Fibroblast of skin of right biceps (primary cell): ENCODE measurements around the gene OTOP2.
"Not testable (repeated sequence)": the region's sequence is repeated elsewhere in the genome, so short reads cannot be mapped to it uniquely, and the experiment has no call there.

Experiments
- DNase-seq: peaks from one replicate; pipeline ENCODE4 v3.0.0-alpha.2; 2013

The OTOP2 gene

GRCh38 chr17:74901353-74902135 lies 22.5 kb upstream of the OTOP2 start:
- DNase-seq, result no peak

- no peak for DNase-seq
Observed at GRCh38 chr17:74903034-74903433, 21.0 kb upstream of the OTOP2 start.

- no peak for DNase-seq
Observed at GRCh38 chr17:74903671-74904070, 20.4 kb upstream of the OTOP2 start.

GRCh38 chr17:74904687-74905409 lies 19.2 kb upstream of the OTOP2 start:
- no peak for DNase-seq

GRCh38 chr17:74906214-74906793 lies 17.8 kb upstream of the OTOP2 start:
- DNase-seq, result not testable (repeated sequence)

- no peak for DNase-seq
Observed at GRCh38 chr17:74907012-74907411, 17.1 kb upstream of the OTOP2 start.

- not testable (repeated sequence) for DNase-seq
Observed at GRCh38 chr17:74909097-74909496, 15.0 kb upstream of the OTOP2 start.

- DNase-seq, result not testable (repeated sequence)
Observed at GRCh38 chr17:74911423-74911822, 12.7 kb upstream of the OTOP2 start.

- no peak for DNase-seq
Observed at GRCh38 chr17:74916136-74916850, 7.8 kb upstream of the OTOP2 start.

GRCh38 chr17:74916851-74917199 lies 7.2 kb upstream of the OTOP2 start:
- DNase-seq, result no peak

GRCh38 chr17:74917430-74917829 lies 6.6 kb upstream of the OTOP2 start:
- DNase-seq, result no peak

- no peak for DNase-seq
Observed at GRCh38 chr17:74918906-74919305, 5.2 kb upstream of the OTOP2 start.

- no peak for DNase-seq
Observed at GRCh38 chr17:74919440-74920305, 4.4 kb upstream of the OTOP2 start.

GRCh38 chr17:74920306-74920620 lies 3.8 kb upstream of the OTOP2 start:
- DNase-seq, result no peak

- DNase-seq, result no peak
Observed at GRCh38 chr17:74920642-74921025, 3.4 kb upstream of the OTOP2 start.

GRCh38 chr17:74921026-74921681 lies 2.9 kb upstream of the OTOP2 start:
- no peak for DNase-seq

GRCh38 chr17:74921769-74922168 lies 2.3 kb upstream of the OTOP2 start:
- DNase-seq, result no peak

GRCh38 chr17:74922172-74922571 lies 1.9 kb upstream of the OTOP2 start:
- DNase-seq, result no peak

- no peak for DNase-seq
Observed at GRCh38 chr17:74922694-74923537, 1.2 kb upstream of the OTOP2 start, which contains the start of gene USH1G. Gene USH1G (minus strand): TSS chr17:74923255. CDS start chr17:74923073, 182 bp downstream.

GRCh38 chr17:74923538-74924249 lies 379 bp upstream of the OTOP2 start:
- peak; percentile 20 for DNase-seq
